NCI-H146 (cell line): ENCODE measurements around the gene ZNF488.

Experiments used
- DNase-seq: peaks from one replicate; lab custom pipeline; 2025; lab: John Stamatoyannopoulos, UW

The ZNF488 gene

GRCh38 chr10:47366181-47366631 lies 17.9 kb downstream of the ZNF488 start:
- no peak for DNase-seq

DNA sequence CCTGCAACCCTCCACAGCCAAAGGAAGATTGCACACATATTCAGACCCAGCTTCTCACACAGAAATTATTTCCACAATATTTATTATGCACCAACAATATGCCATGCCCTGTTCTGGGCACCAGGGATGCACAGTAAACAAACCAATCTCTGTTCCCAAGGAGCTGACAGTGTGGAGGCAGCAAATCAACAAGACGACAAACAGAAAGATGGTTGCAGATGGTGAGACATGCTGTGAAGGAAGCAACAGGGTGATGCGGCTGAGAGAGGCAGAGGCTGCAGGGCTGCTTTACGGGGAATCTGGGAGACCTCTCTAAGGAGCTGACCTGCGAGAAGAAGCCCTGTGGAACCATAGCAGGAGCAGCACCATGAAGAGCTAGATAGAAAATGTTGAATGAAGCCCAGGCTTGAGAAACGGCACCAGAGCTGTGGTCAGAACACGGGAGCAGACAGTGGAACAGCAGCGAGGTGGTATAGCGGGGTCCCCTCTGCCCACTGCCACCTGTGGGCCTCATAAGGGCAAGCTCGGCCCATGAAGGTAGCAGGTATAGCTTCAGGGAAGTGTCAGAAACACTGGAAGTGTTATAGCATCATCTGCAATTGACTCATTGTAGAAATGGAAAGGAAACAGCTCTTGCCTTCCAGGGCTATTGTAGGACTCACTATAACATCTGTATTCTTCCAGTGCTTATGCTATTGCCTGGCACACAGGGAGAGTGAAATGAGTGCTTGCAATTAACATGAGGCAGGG lies 18.5 kb downstream of the ZNF488 start:
- DNase-seq, result no peak

DNA sequence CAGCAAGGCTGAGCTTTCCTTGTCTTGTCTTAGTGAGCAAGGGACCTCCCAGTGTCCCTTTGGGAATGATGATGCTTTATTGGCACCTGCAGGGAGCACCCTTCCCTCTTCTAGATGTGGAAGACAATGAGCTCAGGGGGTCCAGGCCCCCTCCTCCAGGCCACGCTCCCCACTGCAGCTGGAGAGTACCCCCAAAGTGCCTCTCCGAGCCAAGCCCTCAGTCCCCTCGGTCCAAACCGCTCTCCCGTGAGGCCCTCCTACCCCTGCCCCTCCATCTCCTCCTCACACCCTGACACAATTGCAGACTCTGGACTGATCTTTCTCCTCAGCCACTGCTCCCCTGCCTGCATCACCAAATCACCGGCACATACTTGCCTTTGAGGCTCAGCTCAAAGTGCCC lies 19.2 kb downstream of the ZNF488 start:
- no peak for DNase-seq

- DNase-seq, result peak; percentile 76
Measured at GRCh38 chr10:47364366-47364765, 19.7 kb downstream of the ZNF488 start.

DNA sequence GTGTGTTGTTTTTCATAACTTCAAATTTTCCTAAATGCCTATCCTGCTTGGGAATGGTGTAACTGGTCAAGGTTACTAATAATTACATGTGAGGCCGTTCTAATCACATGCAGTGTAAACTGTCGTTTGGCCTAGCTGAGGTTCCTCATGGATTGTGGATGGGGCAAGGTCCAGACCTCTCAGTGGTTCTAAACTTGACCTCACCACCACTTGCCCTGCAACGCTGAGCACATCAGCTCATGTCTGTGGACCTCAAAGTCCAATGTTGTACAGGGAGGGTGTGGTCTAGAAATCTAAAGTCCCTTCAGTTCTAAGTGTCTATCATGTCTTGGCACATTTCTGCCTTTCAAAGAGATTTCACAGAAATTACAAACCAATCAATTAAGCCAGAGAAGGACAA lies 20.3 kb downstream of the ZNF488 start:
- no peak for DNase-seq

- DNase-seq, result no peak
Measured at GRCh38 chr10:47362199-47362598, 21.9 kb downstream of the ZNF488 start.

DNA sequence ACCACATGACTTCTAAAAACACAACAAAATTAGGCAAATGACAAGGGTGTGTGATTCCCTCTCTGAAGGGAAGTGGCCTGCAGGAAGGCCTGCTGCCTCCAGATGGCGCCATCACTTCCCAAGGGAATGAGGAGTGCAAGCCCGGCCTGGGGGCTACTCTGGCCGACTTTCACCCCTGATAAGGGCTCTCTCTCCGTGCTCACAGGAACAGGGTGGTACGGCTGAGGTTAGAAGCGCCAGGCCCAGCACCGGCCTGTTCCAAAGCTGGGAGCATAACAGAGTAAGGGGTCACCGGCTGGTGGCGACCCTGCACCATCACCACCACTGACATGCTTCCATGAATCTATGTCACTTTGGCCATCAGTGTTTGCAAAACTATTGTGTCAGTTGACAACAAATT lies 22.8 kb downstream of the ZNF488 start:
- peak; percentile 43 for DNase-seq

GRCh38 chr10:47360419-47361040 lies 23.6 kb downstream of the ZNF488 start:
- DNase-seq, result no peak

DNA sequence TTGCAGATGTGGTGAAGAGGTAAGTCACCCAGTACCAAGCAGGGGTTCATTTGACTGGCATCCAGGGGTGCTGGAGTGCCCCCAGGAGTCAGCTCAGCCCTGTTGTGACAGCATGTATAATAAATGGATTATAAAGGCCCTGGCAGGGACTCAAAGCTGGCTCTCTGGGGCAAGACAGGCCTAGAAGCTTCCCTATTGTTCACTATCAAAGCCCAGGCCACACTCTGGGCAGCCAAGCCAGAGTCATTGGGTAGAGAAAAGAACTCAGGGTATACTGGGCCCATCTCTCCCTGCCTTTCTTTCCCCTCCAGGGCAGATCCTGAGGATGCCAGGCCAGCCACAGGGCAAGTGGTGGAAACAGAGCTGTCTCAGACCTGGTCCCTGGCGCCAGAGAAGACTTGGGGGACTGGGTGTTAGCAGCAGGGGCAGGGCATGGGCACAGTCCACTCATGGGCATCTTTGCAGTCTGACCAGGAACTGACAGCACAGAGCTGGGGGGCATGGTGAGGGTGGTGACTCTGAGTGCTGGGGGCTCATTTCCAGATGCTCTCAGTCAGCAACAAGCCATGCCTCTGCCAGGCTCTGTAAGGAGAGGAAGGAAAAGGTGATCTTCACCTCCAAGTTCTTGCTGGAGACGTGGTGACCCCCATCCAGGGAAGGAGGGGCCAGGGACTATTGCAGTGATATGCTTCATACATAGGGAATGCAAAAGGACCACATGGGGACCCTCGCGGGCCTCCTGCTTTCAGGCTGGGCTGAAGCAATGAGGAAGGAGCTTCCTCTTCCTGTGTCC lies 24.3 kb downstream of the ZNF488 start:
- no peak for DNase-seq

DNA sequence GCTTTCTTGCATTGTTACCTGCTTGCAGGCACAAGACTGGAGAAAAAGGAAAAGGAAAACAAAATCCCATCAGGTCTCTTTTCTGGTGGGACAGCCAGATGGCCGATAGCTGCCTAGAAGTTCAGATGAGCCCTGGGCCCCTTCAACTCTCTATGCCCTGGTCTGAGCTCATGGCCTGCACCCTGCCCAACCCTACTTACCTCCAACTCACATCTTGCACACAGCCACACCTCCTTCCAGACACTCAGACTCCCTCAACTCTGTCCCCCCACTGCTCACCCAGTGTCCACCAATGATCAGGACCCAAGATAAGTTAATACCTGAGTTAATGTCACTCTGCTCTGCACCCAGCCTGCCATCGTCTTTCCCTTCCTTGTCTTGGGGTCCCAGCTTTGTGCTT lies 25.0 kb downstream of the ZNF488 start:
- no peak for DNase-seq

DNA sequence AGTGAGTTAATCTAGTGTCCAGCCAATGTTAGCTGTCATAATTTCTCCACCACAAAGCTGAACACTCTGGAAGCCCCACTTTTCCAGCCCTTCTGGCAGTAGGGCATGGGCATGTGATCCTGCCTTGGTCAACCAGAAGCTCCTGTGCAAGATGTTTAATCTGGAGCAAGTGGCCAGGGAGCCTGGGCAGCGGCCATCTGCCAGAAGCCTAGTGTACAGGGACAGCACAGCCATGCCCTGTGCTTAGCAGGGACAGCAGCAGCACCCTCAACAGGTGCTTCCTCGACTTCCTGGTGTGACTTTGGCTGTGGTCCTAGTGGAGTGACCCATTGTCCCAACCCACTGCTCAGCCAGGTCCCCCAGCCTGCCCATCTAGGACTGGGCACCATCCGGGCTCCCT lies 25.6 kb downstream of the ZNF488 start:
- no peak for DNase-seq

- no peak for DNase-seq
Measured at GRCh38 chr10:47357911-47358310, 26.2 kb downstream of the ZNF488 start.

DNA sequence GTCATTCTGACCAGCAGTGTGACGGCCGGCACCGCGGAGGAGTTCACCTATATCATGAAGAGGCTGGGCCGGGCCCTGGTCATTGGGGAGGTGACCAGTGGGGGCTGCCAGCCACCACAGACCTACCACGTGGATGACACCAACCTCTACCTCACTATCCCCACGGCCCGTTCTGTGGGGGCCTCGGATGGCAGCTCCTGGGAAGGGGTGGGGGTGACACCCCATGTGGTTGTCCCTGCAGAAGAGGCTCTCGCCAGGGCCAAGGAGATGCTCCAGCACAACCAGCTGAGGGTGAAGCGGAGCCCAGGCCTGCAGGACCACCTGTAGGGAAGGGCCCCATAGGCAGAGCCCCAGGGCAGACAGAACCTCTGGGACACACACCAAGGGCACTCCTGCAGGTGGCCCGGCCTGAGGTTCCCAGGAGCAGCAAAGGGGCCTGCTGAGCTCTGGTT lies 26.9 kb downstream of the ZNF488 start:
- no peak for DNase-seq

GRCh38 chr10:47356708-47357107 lies 27.4 kb downstream of the ZNF488 start:
- no peak for DNase-seq

GRCh38 chr10:47354900-47355299 lies 29.2 kb downstream of the ZNF488 start:
- DNase-seq, result no peak

GRCh38 chr10:47354165-47354564 lies 29.9 kb downstream of the ZNF488 start:
- DNase-seq, result peak; percentile 32

GRCh38 chr10:47353351-47353750 lies 30.7 kb downstream of the ZNF488 start:
- DNase-seq, result no peak

- no peak for DNase-seq
Measured at GRCh38 chr10:47351899-47352815, 31.9 kb downstream of the ZNF488 start.

GRCh38 chr10:47350671-47351640 lies 33.1 kb downstream of the ZNF488 start:
- DNase-seq, result no peak

DNA sequence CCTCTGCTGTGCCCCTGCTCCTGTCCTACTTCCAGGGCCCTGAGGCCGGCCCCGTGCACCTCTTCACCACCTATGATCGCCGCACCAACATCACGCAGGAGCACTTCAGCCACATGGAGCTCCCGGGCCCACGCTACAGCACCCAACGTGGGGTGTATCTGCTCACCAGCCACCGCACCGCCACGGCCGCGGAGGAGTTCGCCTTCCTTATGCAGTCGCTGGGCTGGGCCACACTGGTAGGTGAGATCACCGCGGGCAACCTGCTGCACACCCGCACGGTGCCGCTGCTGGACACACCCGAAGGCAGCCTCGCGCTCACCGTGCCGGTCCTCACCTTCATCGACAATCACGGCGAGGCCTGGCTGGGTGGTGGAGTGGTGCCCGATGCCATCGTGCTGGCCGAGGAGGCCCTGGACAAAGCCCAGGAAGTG lies 34.1 kb downstream of the ZNF488 start:
- DNase-seq, result no peak

DNA sequence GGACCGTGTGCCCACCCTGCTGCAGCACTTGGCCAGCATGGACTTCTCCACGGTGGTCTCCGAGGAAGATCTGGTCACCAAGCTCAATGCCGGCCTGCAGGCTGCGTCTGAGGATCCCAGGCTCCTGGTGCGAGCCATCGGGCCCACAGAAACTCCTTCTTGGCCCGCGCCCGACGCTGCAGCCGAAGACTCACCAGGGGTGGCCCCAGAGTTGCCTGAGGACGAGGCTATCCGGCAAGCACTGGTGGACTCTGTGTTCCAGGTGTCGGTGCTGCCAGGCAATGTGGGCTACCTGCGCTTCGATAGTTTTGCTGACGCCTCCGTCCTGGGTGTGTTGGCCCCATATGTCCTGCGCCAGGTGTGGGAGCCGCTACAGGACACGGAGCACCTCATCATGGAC lies 34.6 kb downstream of the ZNF488 start:
- no peak for DNase-seq
